SKM-1 (cell line): ENCODE results near the gene CNOT4.
"Not testable (repeated sequence)": the region's sequence is repeated elsewhere in the genome, so short reads cannot be mapped to it uniquely, and the experiment has no call there.

Experiments
- DNase-seq: peaks from one replicate; lab custom pipeline; 2025; ENCODE audit not compliant: unreplicated experiment; lab: John Stamatoyannopoulos, UW

Gene CNOT4

DNA sequence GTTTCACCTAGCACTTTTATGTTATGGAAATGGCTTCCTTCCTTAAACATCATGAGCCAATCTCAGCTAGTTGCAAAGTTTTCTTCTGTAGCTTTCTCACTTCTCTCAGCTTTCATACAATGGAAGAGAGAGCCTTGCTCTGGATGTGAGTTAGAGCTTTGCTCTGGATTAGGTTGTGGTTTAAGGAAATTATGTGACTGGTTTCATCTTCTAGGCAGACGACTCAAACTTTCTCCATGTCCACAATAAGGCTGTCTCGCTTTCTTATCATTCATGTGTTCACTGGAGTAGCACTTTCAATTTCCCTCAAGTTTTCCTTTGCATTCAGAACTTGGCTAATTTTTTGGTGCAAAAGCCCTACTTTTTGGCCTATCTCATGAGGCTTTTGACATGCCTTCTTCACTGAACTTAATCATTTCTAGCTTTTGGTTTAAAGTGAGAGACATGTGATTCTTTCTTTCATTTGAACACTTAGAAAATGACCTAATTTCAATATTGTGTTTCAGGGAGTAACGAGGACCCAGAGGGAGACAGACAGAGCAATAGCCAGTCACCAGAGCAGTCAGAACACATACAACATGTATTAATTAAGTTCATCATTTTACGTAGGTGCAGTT, 49.8 kb downstream of the CNOT4 start:
- DNase-seq: no peak

DNA sequence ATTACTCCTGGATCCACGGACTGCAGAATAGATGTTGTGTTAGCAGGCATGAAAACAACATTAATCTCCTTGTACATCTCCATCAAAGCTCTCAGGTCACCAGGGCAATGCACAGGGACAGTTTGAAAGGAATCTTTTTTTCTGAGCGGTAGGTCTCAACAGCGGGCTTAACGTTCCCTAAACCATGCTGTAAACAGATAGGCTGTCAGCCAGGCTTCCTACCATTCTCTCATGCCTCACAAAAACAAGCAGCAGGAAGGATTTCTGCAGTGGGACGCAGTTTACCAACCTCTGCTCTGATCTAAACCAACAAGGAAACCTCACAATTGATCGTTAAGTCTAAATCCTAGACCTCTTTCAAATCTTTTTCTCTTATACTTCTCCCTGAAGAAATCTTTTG, 50.8 kb downstream of the CNOT4 start:
- DNase-seq: no peak

DNA sequence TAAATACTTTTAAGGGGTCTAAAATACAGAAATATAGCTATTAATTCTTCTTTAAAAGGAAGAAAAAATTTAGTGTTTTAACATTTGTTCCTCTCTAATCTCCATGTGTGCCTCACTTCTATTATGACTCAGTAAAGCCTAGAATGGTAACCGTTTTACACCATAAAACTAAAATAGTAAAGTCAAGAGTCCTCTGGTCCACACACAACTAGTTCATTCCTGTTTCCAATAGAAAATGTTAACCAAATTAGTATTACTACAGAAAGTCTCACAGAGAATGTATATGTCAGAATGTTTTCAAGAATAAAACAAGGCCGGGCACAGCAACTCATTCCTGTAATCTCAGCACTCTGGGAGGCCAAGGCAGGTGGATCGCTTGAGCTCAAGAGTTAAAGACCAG, 55.8 kb downstream of the CNOT4 start:
- no peak for DNase-seq

DNA sequence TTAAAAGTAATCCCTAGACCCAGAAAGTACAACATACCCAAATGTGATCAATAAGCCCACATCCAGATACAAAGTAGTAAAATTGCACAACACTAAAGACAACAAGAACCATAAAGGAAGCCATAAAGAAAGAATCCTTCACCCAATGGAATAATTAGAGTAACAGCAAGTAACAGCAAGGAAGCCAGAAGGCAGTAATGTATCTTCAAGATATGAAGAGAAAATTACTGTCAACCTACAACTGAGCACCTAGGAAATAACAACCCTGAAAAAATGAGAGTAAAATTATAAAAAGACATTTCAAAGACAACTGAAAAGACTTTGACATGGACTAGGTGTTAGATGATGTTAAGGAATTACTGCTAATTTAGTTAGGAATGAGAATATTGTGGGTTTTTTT, 60.5 kb downstream of the CNOT4 start:
- DNase-seq: no peak

DNA sequence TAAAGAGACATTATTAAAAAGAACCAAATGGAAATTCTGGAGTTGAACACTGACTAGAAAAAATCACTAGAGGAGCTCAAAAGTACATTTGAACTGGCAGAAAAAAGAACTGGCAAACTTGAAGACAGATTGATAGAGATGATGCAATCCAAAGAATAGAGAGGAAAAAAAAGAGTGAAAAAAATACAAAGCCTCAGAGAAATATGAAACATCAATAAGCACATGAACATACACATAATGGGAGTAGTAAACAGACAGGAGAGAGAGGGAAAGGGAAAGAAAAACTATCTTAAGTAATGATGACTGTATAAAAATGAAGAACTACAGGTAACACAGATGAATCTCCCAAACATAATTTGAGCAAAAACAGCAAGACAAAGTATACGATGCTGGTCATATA, 61.1 kb downstream of the CNOT4 start:
- DNase-seq: no peak

DNA sequence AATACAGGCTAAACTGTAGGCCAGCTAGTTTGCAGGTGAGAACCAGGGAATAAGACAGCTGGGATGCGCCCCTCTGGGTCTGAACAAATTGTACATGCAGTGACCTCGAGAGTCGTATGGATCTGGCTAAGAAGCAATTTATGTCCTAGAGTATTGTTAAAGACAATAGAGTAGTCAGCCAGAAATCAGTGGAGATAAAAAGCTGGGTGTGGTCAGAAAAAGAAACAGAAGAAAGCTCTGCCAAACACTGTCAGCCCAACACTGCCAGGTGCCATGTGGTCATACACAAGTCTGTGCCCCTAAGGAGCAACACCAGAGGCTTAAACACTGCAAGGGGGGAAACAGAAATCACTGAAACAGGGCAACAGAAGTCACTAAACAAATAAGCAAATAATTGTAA, 62.2 kb downstream of the CNOT4 start:
- DNase-seq: no peak

DNA sequence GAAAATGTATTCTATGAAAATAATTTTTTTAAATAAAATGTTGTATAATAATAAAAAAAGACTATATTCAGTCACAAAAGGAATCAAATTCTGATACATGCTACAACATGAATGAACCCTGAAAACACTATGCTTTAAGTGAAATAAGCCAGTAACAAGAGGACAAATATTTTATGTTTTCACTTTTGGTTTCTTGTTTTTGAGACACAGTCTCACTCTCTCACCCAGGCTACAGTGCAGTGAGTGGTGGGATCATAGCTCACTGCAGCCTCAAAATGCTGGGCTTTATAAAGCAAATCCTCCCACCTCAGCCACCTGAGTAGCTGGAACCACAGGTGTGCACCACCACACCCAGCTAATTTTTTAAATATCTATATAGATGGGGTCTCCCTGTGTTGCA, 64.2 kb downstream of the CNOT4 start:
- no peak for DNase-seq

DNA sequence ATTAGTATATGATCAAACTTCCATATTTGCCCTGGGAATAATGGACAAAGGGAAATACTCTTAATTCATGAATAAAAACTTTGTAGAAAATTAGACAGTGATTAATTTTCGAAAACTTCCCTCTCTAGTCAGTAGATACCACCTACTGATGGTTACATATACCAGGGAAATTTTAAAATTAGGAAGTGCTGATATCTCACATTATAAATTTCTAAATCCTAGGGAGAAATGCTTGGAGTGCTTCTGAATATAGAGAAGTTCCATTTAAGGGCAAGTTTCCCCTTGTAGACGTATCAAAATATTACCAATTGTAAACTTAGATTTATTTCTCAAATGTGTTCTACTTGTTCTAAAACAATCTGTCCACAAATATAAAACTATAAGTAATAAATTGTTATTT, 64.6 kb downstream of the CNOT4 start:
- DNase-seq: not testable (repeated sequence)

DNA sequence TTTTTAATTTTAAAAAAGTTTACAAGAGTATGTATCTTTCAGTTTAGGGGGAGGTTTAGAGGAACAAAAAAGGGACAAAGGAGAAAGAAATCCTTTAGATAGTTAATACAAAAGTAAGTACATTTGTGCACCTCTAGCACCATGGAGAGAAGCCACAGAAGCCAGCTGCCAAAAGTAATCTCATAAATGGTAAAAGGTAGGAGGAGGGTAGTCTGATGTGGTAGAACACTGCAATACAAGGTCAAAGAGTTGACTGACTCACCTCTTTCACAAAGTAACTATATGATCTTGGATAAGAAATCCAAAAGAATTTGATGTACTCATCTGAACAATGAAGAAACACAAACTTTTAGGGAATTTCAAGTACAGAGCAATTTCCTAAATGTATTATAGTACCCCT, 68.1 kb downstream of the CNOT4 start:
- no peak for DNase-seq

DNA sequence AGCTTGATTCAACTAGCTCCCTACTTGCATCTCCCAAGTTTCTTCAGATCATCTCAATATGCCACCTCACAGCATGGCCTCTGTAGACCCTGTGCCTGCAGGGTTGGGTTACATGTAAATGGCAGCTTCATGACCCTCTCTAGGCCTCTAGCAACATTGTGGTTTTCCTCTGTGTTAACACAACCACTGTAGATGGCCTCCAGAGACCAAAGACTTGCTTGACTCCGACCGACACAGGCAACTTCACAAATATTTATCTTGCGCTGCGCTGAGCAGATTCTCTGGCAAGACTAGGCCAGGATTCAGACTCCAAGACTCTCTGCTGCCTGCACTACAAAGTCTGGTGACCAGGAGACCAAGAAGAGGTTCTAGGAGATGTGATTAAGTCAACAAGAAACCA, 75.9 kb downstream of the CNOT4 start:
- DNase-seq: no peak

DNA sequence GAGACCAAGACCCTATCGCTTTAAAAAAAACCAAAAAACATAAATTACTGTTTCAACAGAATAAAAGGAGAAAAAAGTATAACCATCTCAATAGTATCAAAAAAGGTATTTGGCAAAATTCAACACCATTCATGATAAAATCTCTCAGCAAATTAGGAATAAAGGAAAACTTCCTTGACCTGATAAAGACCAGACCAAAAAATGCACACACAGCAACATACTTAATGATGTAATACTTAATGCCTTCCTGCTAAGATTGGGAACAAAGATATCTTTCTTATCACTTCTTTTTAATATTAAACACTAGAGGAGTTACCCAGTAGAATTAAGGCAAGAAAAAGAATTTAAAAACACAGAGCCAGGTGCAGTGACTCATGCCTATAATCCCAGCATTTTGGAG, 79.3 kb downstream of the CNOT4 start:
- DNase-seq: no peak

DNA sequence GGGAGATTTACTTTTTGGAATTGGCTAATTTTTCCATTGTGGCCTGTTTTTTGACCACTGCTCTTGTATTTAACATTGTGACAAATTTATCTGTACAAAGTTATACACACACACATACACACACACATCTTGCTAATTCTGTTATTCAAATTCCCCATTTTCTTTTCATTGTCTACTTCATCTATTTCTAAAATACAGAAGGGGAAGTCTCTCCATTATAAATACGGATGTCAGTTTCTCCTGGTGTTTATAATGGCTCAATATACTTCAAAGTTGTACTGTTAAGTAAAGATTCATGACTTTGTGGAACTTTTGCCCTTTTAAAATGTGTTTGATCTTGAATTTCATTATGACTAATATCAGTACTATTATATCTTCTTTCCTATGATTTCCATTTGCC, 81.0 kb downstream of the CNOT4 start:
- DNase-seq: no peak

DNA sequence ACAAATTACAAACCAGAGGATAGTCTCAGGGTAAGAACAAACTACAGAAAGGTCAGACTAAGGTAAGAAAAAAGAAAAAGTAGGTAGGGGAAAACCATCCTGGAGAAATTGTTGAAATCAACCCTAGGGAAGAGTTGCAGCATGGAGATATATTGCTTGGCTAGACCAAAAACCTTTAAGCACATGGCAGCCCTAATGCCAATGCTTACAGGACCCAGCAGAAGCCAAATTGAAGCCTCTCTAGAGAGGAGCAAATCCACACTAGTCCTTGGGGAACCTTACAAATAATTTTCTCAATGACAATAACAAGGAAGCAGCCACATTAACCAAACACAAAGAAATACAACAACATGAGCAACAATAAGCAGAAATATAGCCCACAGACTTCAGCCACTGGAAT, 81.9 kb downstream of the CNOT4 start:
- DNase-seq: no peak

DNA sequence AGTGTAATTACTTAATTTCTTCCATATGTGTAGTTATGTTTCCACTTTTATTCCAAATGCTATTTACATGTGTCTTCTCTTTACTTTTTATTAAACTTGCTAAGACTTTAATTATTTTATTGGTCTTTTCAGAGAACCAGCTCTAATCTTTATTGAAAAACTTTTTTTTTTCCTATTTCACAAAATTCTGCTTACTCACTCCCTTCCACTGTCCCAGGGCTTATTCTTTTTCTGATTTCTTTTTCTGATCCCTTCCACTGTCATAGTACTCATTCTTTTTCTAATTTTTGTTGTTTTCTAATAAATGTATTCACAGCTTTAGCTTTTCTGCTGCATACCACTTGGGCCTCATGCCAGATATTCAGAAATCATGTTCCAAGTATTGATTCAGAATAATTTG, 82.7 kb downstream of the CNOT4 start:
- DNase-seq: no peak

DNA sequence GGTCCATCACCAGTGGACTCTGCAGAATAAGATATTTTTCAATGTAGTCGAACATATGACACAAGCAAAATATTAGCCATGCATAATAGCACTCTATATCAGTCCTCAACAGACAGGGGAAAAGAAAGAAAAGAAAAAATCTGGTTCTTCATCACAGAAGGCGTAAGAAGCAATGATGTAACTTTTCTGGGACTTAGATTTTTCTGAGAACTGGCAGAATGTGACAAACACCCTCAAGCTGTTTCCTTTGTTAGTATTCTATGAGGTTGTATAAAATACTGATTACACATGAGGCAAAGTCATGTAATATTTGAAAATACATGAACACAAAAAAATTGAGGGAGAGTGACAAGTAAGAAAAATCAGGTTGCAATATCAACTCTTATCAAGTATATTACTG, 84.9 kb downstream of the CNOT4 start:
- DNase-seq: no peak

DNA sequence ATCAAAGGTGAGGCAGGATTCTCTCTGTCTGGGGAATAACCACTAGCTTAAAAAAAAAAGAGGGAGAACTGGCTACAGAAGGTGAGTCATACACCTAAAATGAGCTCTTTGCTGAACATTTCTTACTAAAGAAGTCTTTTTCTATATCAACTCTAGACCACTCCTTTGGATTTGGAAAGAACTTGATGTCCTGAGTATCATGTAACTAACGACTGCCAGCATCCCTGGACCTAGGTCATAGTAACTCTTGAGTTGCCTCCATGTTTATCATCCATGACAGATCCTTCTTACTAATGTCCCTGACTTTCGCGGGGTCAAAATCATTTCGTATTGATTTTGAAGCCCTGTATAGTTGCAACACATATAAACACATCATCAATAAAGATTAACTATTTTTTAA, 89.1 kb downstream of the CNOT4 start:
- DNase-seq: no peak

DNA sequence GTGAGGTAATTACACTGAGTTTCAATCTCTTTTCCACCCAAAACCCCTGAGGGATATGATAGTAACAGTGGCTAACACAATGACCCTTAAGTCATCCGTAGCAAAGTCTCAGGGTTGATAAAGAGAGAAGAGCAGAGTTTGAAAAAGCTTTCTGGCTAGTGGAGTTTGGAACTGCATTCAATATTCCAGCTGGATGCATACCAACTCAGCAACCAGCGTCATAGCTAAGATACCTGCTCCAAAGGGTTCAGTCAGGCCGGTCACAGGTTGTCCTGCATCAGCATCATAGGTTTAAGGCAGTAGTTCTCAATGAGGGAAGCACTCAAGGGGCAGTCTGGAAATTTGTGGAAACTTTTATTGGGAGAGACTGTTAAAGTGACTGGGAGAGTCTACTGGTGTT, 93.5 kb downstream of the CNOT4 start:
- DNase-seq: no peak

DNA sequence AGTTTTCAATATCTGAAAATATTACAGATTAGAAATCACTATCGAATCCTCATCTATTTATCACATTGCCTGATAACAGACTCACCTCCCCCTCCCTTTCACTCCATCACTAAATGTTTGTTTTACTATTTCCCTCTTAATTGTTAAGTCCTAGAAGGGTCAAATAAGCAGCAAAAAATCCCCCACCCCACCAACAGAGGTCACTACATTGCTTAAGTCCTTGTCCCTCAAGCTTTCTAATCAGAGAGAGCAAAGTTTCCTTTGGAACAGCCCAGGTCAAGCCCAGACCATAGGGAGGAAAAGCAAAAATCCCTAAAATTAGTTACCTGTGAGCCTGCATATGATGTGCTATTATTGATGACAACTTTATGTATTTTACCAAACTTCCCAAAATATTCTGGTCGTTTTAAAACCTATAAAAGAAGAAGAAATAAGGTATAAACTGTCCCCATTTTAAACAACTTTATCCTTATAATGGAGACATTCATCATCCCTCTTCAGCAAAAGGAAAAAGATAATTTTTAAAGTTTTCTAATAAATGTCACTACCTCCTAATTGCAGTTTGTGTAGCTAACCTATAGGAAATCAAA, 95.0 kb downstream of the CNOT4 start:
- peak; percentile 9 for DNase-seq

DNA sequence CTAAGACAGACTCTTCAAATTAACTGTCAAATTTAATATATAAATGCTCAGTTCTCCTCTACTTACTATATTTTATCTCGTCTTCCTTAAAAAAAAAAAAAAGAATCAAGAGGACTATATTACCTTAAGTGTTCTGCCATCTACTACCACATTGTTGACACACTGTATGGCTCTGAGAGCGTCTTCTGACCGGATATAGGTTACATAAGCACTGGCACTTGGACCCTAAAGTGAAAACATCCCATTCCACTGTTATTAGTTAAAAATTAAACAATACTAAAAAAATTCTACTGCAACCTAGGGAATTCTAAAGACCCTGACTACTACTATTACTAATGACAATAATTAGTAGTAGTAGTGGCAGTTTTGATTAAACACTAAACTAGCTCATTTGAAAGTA, 95.7 kb downstream of the CNOT4 start:
- DNase-seq: no peak

DNA sequence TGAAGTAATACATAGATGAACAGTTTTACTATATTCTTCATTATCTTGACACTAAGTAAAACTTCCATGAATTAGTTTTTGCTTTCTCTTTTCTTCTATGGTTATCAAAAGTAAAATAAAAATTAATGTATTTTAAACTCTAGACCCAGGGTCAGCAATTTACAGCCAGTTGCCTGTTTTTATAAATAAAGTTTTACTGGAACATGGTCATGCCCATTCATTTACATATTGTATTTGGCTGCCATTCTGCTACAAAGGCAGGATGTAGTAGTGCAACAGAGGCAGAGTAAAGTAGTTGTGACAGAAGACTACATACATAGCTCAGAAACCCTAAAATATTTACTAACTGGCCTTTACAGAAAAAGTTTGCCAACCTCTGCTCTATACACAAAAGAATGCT, 98.8 kb downstream of the CNOT4 start:
- DNase-seq: no peak

DNA sequence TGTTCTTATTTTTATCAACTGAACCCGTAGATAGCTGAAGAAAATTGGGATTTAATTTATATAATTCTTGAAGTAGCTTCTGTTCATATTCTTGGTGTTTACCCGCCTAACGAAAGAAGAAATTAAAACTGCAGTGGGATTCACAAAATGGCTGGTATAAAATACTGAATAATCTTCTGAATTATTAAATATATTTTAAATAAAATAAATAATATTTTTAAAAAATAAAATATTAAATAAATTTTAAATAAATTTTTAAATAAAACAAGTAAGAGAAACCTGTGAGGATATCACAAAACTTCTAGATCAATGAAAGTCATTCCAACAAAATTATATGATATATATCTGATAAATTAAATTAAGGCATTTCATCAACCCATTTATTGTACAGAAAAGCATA, 99.4 kb downstream of the CNOT4 start:
- DNase-seq: no peak

DNA sequence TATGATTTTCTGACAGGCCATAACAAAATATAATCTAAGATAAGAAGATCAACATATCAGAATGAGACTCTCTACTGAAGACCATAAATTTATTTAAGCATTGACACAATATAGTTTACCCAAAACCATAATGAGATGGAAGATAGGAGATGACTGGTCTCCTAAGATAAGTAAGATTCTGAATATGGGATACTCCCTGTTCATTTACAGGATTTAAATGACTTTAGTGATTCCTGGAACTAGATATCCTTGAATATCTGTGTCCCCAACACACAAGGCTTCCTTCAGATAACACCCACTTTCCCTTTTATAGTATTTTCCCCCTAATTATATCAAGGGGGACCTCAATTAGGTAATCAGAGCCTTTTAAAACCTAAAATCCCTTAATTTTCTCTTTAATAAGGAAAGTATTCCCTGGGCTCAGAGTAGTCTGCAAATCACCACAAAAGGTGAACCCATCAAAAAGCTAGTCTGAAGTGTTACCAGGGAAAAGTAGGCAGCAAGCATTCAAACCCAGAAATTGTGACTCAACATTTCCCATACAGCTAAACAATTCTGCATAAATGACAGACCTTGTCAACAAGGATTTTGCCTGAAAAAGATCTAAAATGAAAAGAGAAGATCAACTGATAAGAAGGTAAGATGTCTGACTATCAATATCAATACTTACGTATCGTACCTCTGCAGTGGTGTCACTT, 99.9 kb downstream of the CNOT4 start:
- DNase-seq: no peak

DNA sequence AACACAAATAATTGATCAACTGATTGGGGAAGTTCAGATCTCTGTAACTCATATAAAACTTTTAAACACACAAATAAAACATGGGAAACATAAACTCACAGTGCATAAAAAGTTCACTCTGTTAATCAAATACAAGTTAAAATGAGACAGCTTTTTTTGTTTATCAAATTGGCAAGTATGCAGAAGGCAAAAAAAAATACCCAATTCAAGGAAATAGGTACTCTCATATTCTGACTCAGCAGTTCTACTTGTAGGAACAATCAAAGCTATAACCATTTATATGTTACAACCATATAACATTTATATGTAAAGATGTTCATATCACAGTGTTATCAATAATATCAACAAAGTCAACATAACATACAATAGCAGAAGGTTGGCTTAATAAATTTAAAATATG, 102.0 kb downstream of the CNOT4 start:
- DNase-seq: no peak
